Activated CD4-positive, alpha-beta T cell treated with anti-CD3 and anti-CD28 coated beads, Interleukin-2, amount 10 ng/mL, durations not matched to agents 7 days and 5 days (primary cell): ENCODE data around the gene HOXD10. TPM values are rescaled to one million over a fixed set of nuclear protein-coding genes. Genes with fewer than 3 reads are reported as not detected.

Experiments used
- CTCF ChIA-PET: fragments of 350-600 bp; sonication (Branson Sonifier 250); formaldehyde crosslinking; loops from one replicate; lab custom pipeline; 2021; ENCODE audit warnings: antibody characterized with exemption; lab: Charles Lee
- POLR2A ChIA-PET: fragments of 350-600 bp; sonication (Branson Sonifier 250); formaldehyde crosslinking; loops from one replicate; lab custom pipeline; 2021; ENCODE audit warnings: antibody characterized with exemption; lab: Charles Lee
- DNase-seq: peaks from one replicate; pipeline ENCODE4 v3.0.0-alpha.2; 2020
- H3K27ac Mint-ChIP-seq: one replicate; pipeline ENCODE4 v1.8.0; 2021; ENCODE audit warnings: mild to moderate bottlenecking, moderate library complexity, mixed read lengths
- H3K27me3 Mint-ChIP-seq: one replicate; pipeline ENCODE4 v1.8.0; 2021; ENCODE audit warnings: mixed read lengths
- H3K36me3 Mint-ChIP-seq: one replicate; pipeline ENCODE4 v1.8.0; 2021; ENCODE audit warnings: low read depth, mixed read lengths
- H3K4me1 Mint-ChIP-seq: one replicate; pipeline ENCODE4 v1.8.0; 2021; ENCODE audit warnings: mixed read lengths
- H3K4me3 Mint-ChIP-seq: one replicate; pipeline ENCODE4 v1.8.0; 2021; ENCODE audit warnings: mild to moderate bottlenecking, moderate library complexity, mixed read lengths
- H3K9me3 Mint-ChIP-seq: one replicate; pipeline ENCODE4 v1.8.0; 2021; ENCODE audit warnings: mixed read lengths
- total RNA-seq, 2 experiments: library from RNA; stranded (reverse); gene quantifications; one replicate each; pipeline ENCODE4 v1.2.3, GENCODE V29; 2021

The HOXD10 gene
- total RNA-seq, 2 experiments from 2014 or later: not detected

DNA sequence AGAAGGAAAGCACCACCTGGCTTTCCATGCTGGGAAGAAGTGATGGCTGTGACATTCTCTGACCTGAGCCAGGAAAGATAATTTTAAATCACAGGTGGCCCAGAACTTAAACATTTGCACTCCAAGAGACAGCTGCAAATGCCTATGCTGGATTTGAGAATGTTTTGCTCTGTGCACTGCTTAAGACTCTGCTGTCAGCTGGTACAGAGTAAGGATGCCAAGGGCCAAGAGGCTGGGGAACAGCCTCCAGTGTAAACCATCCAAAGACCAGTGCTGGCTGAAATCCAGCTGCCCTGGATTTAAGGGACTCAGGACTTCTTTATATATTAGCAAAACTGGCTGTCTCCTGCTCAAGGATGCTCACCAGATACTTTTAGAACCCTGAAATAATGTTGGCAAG lies 16.8 kb downstream of the HOXD10 start:
- Mint-ChIP-seq H3K27ac (no peak overlapping the region), H3K36me3 (peaks cover 2% of the 10 kb centered on the region), H3K4me3 (no peak overlapping the region), H3K9me3 (no peaks in the 10 kb centered on the region), H3K4me1 (peaks cover 28% of the 10 kb centered on the region), H3K27me3 (peaks cover 83% of the 10 kb centered on the region)
- POLR2A ChIA-PET: no interaction called here
- DNase-seq: no peak
- CTCF ChIA-PET: interaction anchor here (0.5 to 1.9 kb wide), 6 partner anchors 11 to 326 kb away, joined by 3 to 7 read pairs (median 3); no protein-coding TSS in a partner anchor

- Mint-ChIP-seq H3K36me3 (peaks cover 4% of the 10 kb centered on the region), H3K4me3 (no peak overlapping the region), H3K4me1 (peaks cover 32% of the 10 kb centered on the region), H3K9me3 (no peaks in the 10 kb centered on the region), H3K27ac (no peak overlapping the region), H3K27me3 (peaks cover 83% of the 10 kb centered on the region)
- ChIA-PET CTCF (no interaction called here), POLR2A (no interaction called here)
- no peak for DNase-seq
These were observed 17.5 kb downstream of the HOXD10 start for GRCh38 chr2:176134035-176134434.

GRCh38 chr2:176135035-176135440 lies 18.5 kb downstream of the HOXD10 start:
- Mint-ChIP-seq H3K4me1 (peaks cover 37% of the 10 kb centered on the region), H3K27ac (no peak overlapping the region), H3K36me3 (peaks cover 4% of the 10 kb centered on the region), H3K4me3 (no peak overlapping the region), H3K9me3 (no peaks in the 10 kb centered on the region), H3K27me3 (peaks cover 89% of the 10 kb centered on the region)
- ChIA-PET POLR2A (no interaction called here), CTCF (interaction anchor here (0.9 kb wide), 1 partner anchor 321 kb away, joined by 3 read pairs; no protein-coding TSS in a partner anchor)
- DNase-seq: no peak

GRCh38 chr2:176136374-176137251 lies 20.0 kb downstream of the HOXD10 start:
- ChIA-PET CTCF (no interaction called here), POLR2A (no interaction called here)
- peaks cover 86% of the 10 kb centered on the region for H3K27me3 Mint-ChIP-seq
- peaks cover 36% of the 10 kb centered on the region for H3K4me1 Mint-ChIP-seq
- DNase-seq: no peak
- H3K4me3 Mint-ChIP-seq: no peak overlapping the region
- H3K27ac Mint-ChIP-seq: peak overlapping the region; percentile 5
- H3K9me3 Mint-ChIP-seq: no peaks in the 10 kb centered on the region
- peaks cover 4% of the 10 kb centered on the region for H3K36me3 Mint-ChIP-seq

- no peaks in the 10 kb centered on the region for H3K9me3 Mint-ChIP-seq
These were observed 20.6 kb downstream of the HOXD10 start for GRCh38 chr2:176137252-176137580.

DNA sequence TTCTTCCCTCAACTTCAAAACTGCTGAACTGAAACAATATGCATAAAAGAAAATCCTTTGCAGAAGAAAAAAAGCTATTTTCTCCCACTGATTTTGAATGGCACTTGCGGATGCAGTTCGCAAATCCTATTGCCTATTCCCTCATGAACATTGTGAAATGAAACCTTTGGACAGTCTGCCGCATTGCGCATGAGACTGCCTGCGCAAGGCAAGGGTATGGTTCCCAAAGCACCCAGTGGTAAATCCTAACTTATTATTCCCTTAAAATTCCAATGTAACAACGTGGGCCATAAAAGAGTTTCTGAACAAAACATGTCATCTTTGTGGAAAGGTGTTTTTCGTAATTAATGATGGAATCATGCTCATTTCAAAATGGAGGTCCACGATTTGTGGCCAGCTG lies 21.3 kb downstream of the HOXD10 start:
- Mint-ChIP-seq H3K27me3 (peaks cover 84% of the 10 kb centered on the region), H3K27ac (no peak overlapping the region), H3K9me3 (no peaks in the 10 kb centered on the region), H3K36me3 (peaks cover 4% of the 10 kb centered on the region), H3K4me3 (no peak overlapping the region), H3K4me1 (peaks cover 30% of the 10 kb centered on the region)
- CTCF ChIA-PET: interaction anchor here (1.5 to 3.6 kb wide), 2 partner anchors 23 to 1806 kb away, joined by 3 to 22 read pairs; no protein-coding TSS in a partner anchor
- DNase-seq: no peak
- POLR2A ChIA-PET: no interaction called here

More at GRCh38 chr2:176137252-176137580, 20.6 kb downstream of the HOXD10 start:
- H3K27me3 Mint-ChIP-seq: peaks cover 87% of the 10 kb centered on the region
- no peak overlapping the region for H3K4me3 Mint-ChIP-seq
- peak overlapping the region; percentile 5 for H3K27ac Mint-ChIP-seq
- DNase-seq: no peak
- ChIA-PET POLR2A (no interaction called here), CTCF (no interaction called here)
- peaks cover 33% of the 10 kb centered on the region for H3K4me1 Mint-ChIP-seq
- peaks cover 4% of the 10 kb centered on the region for H3K36me3 Mint-ChIP-seq

DNA sequence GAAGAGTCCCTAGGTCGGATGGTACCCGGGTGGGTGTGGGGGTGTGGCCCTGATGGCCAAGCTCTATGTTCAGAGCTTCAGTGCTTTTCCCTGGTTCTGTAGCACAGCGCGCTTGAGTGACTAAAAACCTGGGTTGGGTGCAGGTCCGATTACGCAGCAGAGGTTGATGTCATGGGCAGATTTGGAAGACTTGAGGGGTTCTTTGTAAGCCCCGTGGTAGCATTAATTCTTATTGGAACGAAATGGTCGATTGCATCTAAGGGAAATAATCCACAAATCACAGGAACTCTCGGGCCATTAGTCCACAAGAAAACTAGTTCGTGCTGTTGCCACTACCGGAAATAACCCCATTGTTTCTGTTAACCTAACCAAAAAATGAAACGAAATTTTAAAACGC lies 21.9 kb downstream of the HOXD10 start:
- DNase-seq: no peak
- H3K9me3 Mint-ChIP-seq: no peaks in the 10 kb centered on the region
- H3K27ac Mint-ChIP-seq: no peak overlapping the region
- ChIA-PET POLR2A (no interaction called here), CTCF (interaction anchor here (1.2 to 3.6 kb wide), 5 partner anchors 10 to 1806 kb away, joined by 3 to 22 read pairs (median 3); no protein-coding TSS in a partner anchor)
- H3K27me3 Mint-ChIP-seq: peaks cover 83% of the 10 kb centered on the region
- peaks cover 4% of the 10 kb centered on the region for H3K36me3 Mint-ChIP-seq
- no peak overlapping the region for H3K4me3 Mint-ChIP-seq
- H3K4me1 Mint-ChIP-seq: peaks cover 30% of the 10 kb centered on the region

- Mint-ChIP-seq H3K4me1 (peaks cover 30% of the 10 kb centered on the region), H3K27ac (peak overlapping the region; percentile 46), H3K27me3 (peaks cover 82% of the 10 kb centered on the region), H3K4me3 (no peak overlapping the region), H3K9me3 (no peaks in the 10 kb centered on the region), H3K36me3 (peaks cover 4% of the 10 kb centered on the region)
- ChIA-PET CTCF (interaction anchor here (1.1 to 3.6 kb wide), 7 partner anchors 10 to 1807 kb away, joined by 3 to 22 read pairs (median 3); no protein-coding TSS in a partner anchor), POLR2A (no interaction called here)
- no peak for DNase-seq
These were observed 22.5 kb downstream of the HOXD10 start for GRCh38 chr2:176138923-176139660.

GRCh38 chr2:176139661-176140512 lies 23.3 kb downstream of the HOXD10 start:
- CTCF ChIA-PET: interaction anchor here (0.6 to 3.6 kb wide), 21 partner anchors 9 to 1219 kb away, joined by 3 to 22 read pairs (median 5); no protein-coding TSS in a partner anchor
- POLR2A ChIA-PET: no interaction called here
- no peak for DNase-seq
- Mint-ChIP-seq H3K4me1 (peaks cover 30% of the 10 kb centered on the region), H3K27me3 (peaks cover 80% of the 10 kb centered on the region), H3K36me3 (peaks cover 4% of the 10 kb centered on the region), H3K4me3 (no peak overlapping the region), H3K9me3 (no peaks in the 10 kb centered on the region), H3K27ac (no peak overlapping the region)

GRCh38 chr2:176140513-176141317 lies 24.1 kb downstream of the HOXD10 start:
- Mint-ChIP-seq H3K4me1 (peaks cover 26% of the 10 kb centered on the region), H3K4me3 (peak overlapping the region; percentile 45), H3K9me3 (no peaks in the 10 kb centered on the region), H3K36me3 (peaks cover 4% of the 10 kb centered on the region), H3K27me3 (peaks cover 80% of the 10 kb centered on the region), H3K27ac (no peak overlapping the region)
- POLR2A ChIA-PET: no interaction called here
- DNase-seq: peak; percentile 72
- CTCF ChIA-PET: interaction anchor here (0.6 to 3.6 kb wide), 29 partner anchors 9 to 1245 kb away, joined by 3 to 22 read pairs (median 4); partner anchors contain the start of gene HOXD4

GRCh38 chr2:176142281-176142680 lies 25.7 kb downstream of the HOXD10 start:
- H3K4me3 Mint-ChIP-seq: no peak overlapping the region
- POLR2A ChIA-PET: no interaction called here
- peaks cover 21% of the 10 kb centered on the region for H3K4me1 Mint-ChIP-seq
- no peak overlapping the region for H3K27ac Mint-ChIP-seq
- peaks cover 4% of the 10 kb centered on the region for H3K36me3 Mint-ChIP-seq
- DNase-seq: no peak
- H3K9me3 Mint-ChIP-seq: no peaks in the 10 kb centered on the region
- CTCF ChIA-PET: no interaction called here
- peaks cover 81% of the 10 kb centered on the region for H3K27me3 Mint-ChIP-seq
